IMR-90 (cell line): Measurements from ENCODE around the gene SH3RF1. TPM values are rescaled to one million over a fixed set of nuclear protein-coding genes. Genes with fewer than 3 reads are reported as not detected.

Experiments used
- ATAC-seq: fragments of 200-7000 bp; cut with Tn5 transposase; 2 replicates; pipeline ENCODE4 v1.9.1; 2020; ENCODE audit warnings: low read depth, mild to moderate bottlenecking, moderate library complexity
- BruUV-seq: library from RNA; stranded (reverse); fragments of 400-500 nt; replicated peaks from 2 replicates; lab custom pipeline; 2021; lab: Mats Ljungman, UMichigan
- CTCF ChIA-PET: fragments of 300-600 bp; formaldehyde crosslinking; extraction: SDS; loops from one replicate; lab custom pipeline; 2021; ENCODE audit warnings: antibody characterized with exemption; lab: Yijun Ruan, JAX
- POLR2A ChIA-PET: fragments of 300-600 bp; sonication (Branson Sonifier 250); formaldehyde crosslinking; loops from one replicate; lab custom pipeline; 2022; ENCODE audit warnings: antibody characterized with exemption; ENCODE audit not compliant: unreplicated experiment; lab: Charles Lee
- DNase-seq: peaks from one replicate; pipeline ENCODE4 v3.0.0; 2013
- H2AFZ ChIP-seq: replicated peaks from 2 replicates; pipeline ENCODE3; 2013; ENCODE audit warnings: low read length, mild to moderate bottlenecking; ENCODE audit not compliant: poor library complexity
- H2AK5ac ChIP-seq: 2 replicates; pipeline ENCODE4 v1.6.1; 2013; ENCODE audit warnings: low read depth, low read length, inconsistent platforms
- H2AK9ac ChIP-seq: replicated peaks from 2 replicates; pipeline ENCODE3; 2013; ENCODE audit warnings: mild to moderate bottlenecking, low read depth, low read length, moderate library complexity; ENCODE audit not compliant: poor library complexity
- H2BK120ac ChIP-seq: 2 replicates; pipeline ENCODE4 v1.6.1; 2013; ENCODE audit warnings: low read depth, low read length, inconsistent platforms
- H2BK15ac ChIP-seq: 3 replicates; pipeline ENCODE4 v1.6.1; 2013; ENCODE audit warnings: low read depth, low read length, inconsistent platforms
- H2BK20ac ChIP-seq: 2 replicates; pipeline ENCODE4 v1.6.1; 2013; ENCODE audit warnings: low read depth, mild to moderate bottlenecking, inconsistent platforms, low read length, moderate library complexity
- H2BK5ac ChIP-seq: 2 replicates; pipeline ENCODE4 v1.6.1; 2013; ENCODE audit warnings: mild to moderate bottlenecking, low read depth, low read length, inconsistent platforms; ENCODE audit not compliant: poor library complexity, severe bottlenecking
- H3K14ac ChIP-seq: replicated peaks from 2 replicates; pipeline ENCODE4 v1.6.1; 2013; ENCODE audit warnings: low read depth, low read length, inconsistent platforms
- H3K18ac ChIP-seq: 2 replicates; pipeline ENCODE4 v1.6.1; 2013; ENCODE audit warnings: low read depth, low read length, control low read depth
- H3K23ac ChIP-seq: 2 replicates; pipeline ENCODE4 v1.6.1; 2013; ENCODE audit warnings: low read depth, low read length, inconsistent platforms
- H3K27ac ChIP-seq: 2 replicates; pipeline ENCODE4 v1.5.1; 2013; ENCODE audit warnings: mild to moderate bottlenecking, control low read depth, low read length; ENCODE audit not compliant: insufficient read depth
- H3K27me3 ChIP-seq: 2 replicates; pipeline ENCODE4 v1.6.1; 2013; ENCODE audit warnings: low read length; ENCODE audit not compliant: control insufficient read depth, insufficient read depth
- H3K36me3 ChIP-seq: 2 replicates; pipeline ENCODE4 v1.6.1; 2013; ENCODE audit warnings: low read length, mixed read lengths; ENCODE audit not compliant: control insufficient read depth, insufficient read depth
- H3K4ac ChIP-seq: 2 replicates; pipeline ENCODE4 v1.6.1; 2013; ENCODE audit warnings: low read depth, low read length, inconsistent platforms
- H3K4me1 ChIP-seq: 2 replicates; pipeline ENCODE4 v1.6.1; 2013; ENCODE audit warnings: low read length, mixed read lengths; ENCODE audit not compliant: control insufficient read depth, insufficient read depth
- H3K4me2 ChIP-seq: 2 replicates; pipeline ENCODE4 v1.6.1; 2013; ENCODE audit warnings: low read depth, mild to moderate bottlenecking, control low read depth, low read length, moderate library complexity
- H3K4me3 ChIP-seq: 2 replicates; pipeline ENCODE4 v1.5.1; 2013; ENCODE audit warnings: low read depth, mild to moderate bottlenecking, control low read depth, low read length, moderate library complexity; ENCODE audit not compliant: insufficient read depth
- H3K56ac ChIP-seq: 2 replicates; pipeline ENCODE4 v1.6.1; 2013; ENCODE audit warnings: low read length, inconsistent platforms; ENCODE audit not compliant: insufficient read depth; ENCODE audit errors: extremely low read depth
- H3K79me1 ChIP-seq, 2 experiments: 2 replicates each; pipeline ENCODE4 v1.6.1; 2013; ENCODE audit warnings: low read length in 2 of 2, inconsistent platforms in 1 of 2, low read depth in 1 of 2
- H3K9ac ChIP-seq: 2 replicates; pipeline ENCODE4 v1.6.1; 2013; ENCODE audit warnings: low read depth, low read length, control low read depth
- H3K9me1 ChIP-seq: 2 replicates; pipeline ENCODE4 v1.6.1; 2013; ENCODE audit warnings: low read length, inconsistent platforms; ENCODE audit not compliant: insufficient read depth
- H3K9me3 ChIP-seq: 2 replicates; pipeline ENCODE4 v1.6.1; 2013; ENCODE audit warnings: low read length; ENCODE audit not compliant: control insufficient read depth, insufficient read depth
- H4K20me1 ChIP-seq: 2 replicates; pipeline ENCODE4 v1.6.1; 2013; ENCODE audit warnings: low read length, inconsistent platforms; ENCODE audit not compliant: insufficient read depth
- H4K5ac ChIP-seq: 2 replicates; pipeline ENCODE4 v1.6.1; 2013; ENCODE audit warnings: mild to moderate bottlenecking, low read depth, low read length, control low read depth
- H4K8ac ChIP-seq, 2 experiments: 2 replicates each; pipeline ENCODE4 v1.6.1; 2013; ENCODE audit warnings: low read depth in 2 of 2, low read length in 2 of 2, control low read depth in 1 of 2, inconsistent platforms in 1 of 2
- H4K91ac ChIP-seq: 2 replicates; pipeline ENCODE4 v1.6.1; 2013; ENCODE audit warnings: low read depth, low read length, inconsistent platforms; ENCODE audit not compliant: insufficient read depth
- BHLHE40 ChIP-seq: fragments of 150-350 bp; IDR thresholded peaks from 2 replicates; pipeline ENCODE4 v1.6.1; 2016; ENCODE audit warnings: mild to moderate bottlenecking, low read depth, low read length
- CEBPB ChIP-seq: IDR thresholded peaks from 2 replicates; pipeline ENCODE4 v1.6.1; 2012; ENCODE audit warnings: low read depth, low read length, improper control_type of control experiment
- CTCF ChIP-seq: conservative IDR thresholded peaks from 2 replicates; pipeline ENCODE4 v1.5.1; 2012; ENCODE audit warnings: mild to moderate bottlenecking, low read depth, low read length, improper control_type of control experiment
- FOS ChIP-seq: fragments of 150-350 bp; IDR thresholded peaks from 2 replicates; pipeline ENCODE4 v1.6.1; 2016; ENCODE audit warnings: low read depth, low read length
- MAFK ChIP-seq: IDR thresholded peaks from 2 replicates; pipeline ENCODE4 v1.6.1; 2012; ENCODE audit warnings: low read depth, low read length, improper control_type of control experiment
- NFE2L2 ChIP-seq: fragments of 150-350 bp; IDR thresholded peaks from 2 replicates; pipeline ENCODE4 v1.6.1; 2016; ENCODE audit warnings: low read depth, mild to moderate bottlenecking, low read length
- POLR2A ChIP-seq: IDR thresholded peaks from 2 replicates; pipeline ENCODE4 v1.6.1; 2012; ENCODE audit warnings: mild to moderate bottlenecking, low read depth, low read length
- RAD21 ChIP-seq: IDR thresholded peaks from 2 replicates; pipeline ENCODE4 v1.6.1; 2012; ENCODE audit warnings: low read length, improper control_type of control experiment
- RCOR1 ChIP-seq: IDR thresholded peaks from 2 replicates; pipeline ENCODE4 v1.6.1; 2012; ENCODE audit warnings: mild to moderate bottlenecking, low read length, improper control_type of control experiment; ENCODE audit not compliant: insufficient replicate concordance
- SMC3 ChIP-seq: fragments of 150-350 bp; IDR thresholded peaks from 2 replicates; pipeline ENCODE4 v1.6.1; 2016; ENCODE audit warnings: low read depth, mild to moderate bottlenecking, antibody characterized with exemption, low read length, moderate library complexity
- USF2 ChIP-seq: fragments of 150-350 bp; IDR thresholded peaks from 2 replicates; pipeline ENCODE4 v1.6.1; 2017; ENCODE audit warnings: mild to moderate bottlenecking, antibody characterized with exemption, low read length, low read depth
- WGBS, 2 experiments: methylation state at CpG; one replicate each; pipeline versions ENCODE4 v1.1.5 to v1.1.7; 2013; ENCODE audit warnings: missing lambda C conversion rate in 2 of 2; ENCODE audit not compliant: insufficient read length in 1 of 2; ENCODE audit errors: extremely low coverage in 2 of 2; 5-methylcytosine and 5-hydroxymethylcytosine counted together
- dilution Hi-C: fragments of 300-500 bp; cut with HindIII; formaldehyde crosslinking; loops from one replicate; pipeline ENCODE4 v1.14.3; 2018; ENCODE audit warnings: low sequenced_read_pairs; ENCODE audit not compliant: unreplicated experiment
- in situ Hi-C: fragments of 300-500 bp; cut with MboI; formaldehyde crosslinking; loops from 3 replicates; pipeline ENCODE4 v1.14.3; 2019; ENCODE audit warnings: low sequenced_read_pairs, inconsistent platforms, mixed read lengths
- intact Hi-C: fragments of 100-400 bp; cut with micrococcal nuclease; formaldehyde crosslinking; loops from 2 replicates; pipeline ENCODE4 v1.10.0; 2022
- polyA plus RNA-seq, 3 experiments: library from polyadenylated mRNA; depleted of rRNA; stranded (reverse); fragments of >200 nt; gene quantifications; 2 replicates each; pipeline ENCODE4 v1.2.3, GENCODE V29; 2012; ENCODE audit warnings: low replicate concordance in 1 of 3
- total RNA-seq: library from RNA; depleted of rRNA; stranded (reverse); fragments of >200 nt; gene quantifications from 2 replicates; pipeline ENCODE4 v1.2.3, GENCODE V29; 2012

Gene SH3RF1
- total and polyA plus RNA-seq, 2 of the 4 experiments (the other 2 are of a cell fraction): 22.0 to 29.8 TPM

DNA sequence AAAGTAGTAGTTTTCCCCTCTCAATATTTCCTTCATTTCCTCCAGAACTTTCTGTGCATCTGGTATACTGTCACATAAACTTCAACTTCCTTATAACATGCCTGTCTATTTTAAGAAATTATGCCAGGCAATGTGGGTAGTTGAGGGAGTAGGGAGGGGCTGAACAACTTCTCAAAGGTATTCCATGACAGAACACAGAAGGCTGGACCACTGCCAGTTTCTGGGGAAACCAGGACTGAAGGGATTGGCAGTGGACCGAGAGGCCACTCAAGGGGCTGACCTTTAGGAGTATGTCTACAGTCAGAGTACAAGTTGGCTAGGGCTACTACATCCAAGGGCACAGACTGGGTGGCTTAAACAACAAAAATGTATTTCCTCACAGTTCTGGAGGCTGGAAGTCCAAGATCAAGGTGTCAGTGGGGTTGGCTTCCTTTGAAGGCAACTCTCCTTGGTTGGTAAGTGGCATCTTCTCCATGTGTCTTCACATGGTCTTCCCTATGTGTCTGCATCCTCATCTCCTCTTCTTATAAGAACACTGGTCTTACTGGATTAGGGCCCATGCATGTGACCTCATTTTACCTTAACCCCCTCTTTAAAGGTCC is 6.9 kb downstream of the SH3RF1 start:
- H3K9me3 ChIP-seq: no peaks in the 10 kb centered on the region; the same call in 1 of the 2 replicates
- peak overlapping the region; percentile 7 for H2BK5ac ChIP-seq
- peaks cover 5 to 65% of the 10 kb centered on the region in 2 experiments; a peak in 2 of 4 replicates for H3K79me1 ChIP-seq
- no peak overlapping the region for H4K91ac ChIP-seq
- H3K9me1 ChIP-seq: peaks cover 27% of the 10 kb centered on the region
- no peaks in the 10 kb centered on the region for H3K27me3 ChIP-seq
- H3K4me3 ChIP-seq: no peak overlapping the region
- in situ Hi-C loops (loop anchor here (10.0 kb wide), 2 partner anchors 221 to 249 kb away; partner anchors contain the start of gene CBR4), intact Hi-C loops (loop anchor here (10.0 kb wide), 1 partner anchor 1079 kb away; no protein-coding TSS in a partner anchor), dilution Hi-C loops (no loop called here)
- H3K36me3 ChIP-seq: peaks cover 15% of the 10 kb centered on the region
- H3K14ac ChIP-seq: no peak overlapping the region
- no peak overlapping the region for H3K9ac ChIP-seq
- BruUV-seq: no TSS peak
- ChIA-PET CTCF (no interaction called here), POLR2A (no interaction called here)
- H3K56ac ChIP-seq: no peak overlapping the region
- H2BK20ac ChIP-seq: no peak overlapping the region
- no peak overlapping the region for H3K27ac ChIP-seq
- H3K18ac ChIP-seq: no peak overlapping the region
- H3K4me2 ChIP-seq: no peak overlapping the region
- H4K20me1 ChIP-seq: peaks cover 65% of the 10 kb centered on the region
- ATAC-seq (no peak), DNase-seq (no peak)
- no peak overlapping the region for H2BK15ac ChIP-seq
- no peak overlapping the region for H2AK9ac ChIP-seq
- WGBS, 2 experiments: no CpG with 5 or more reads among the region's 1 CpG
- TF ChIP-seq CEBPB: no peak
- TF ChIP-seq FOS: no peak
- TF ChIP-seq SMC3: no peak
- TF ChIP-seq RAD21: no peak
- TF ChIP-seq USF2: no peak
- no peak for TF ChIP-seq RCOR1
- TF ChIP-seq CTCF: no peak
- no peak for TF ChIP-seq MAFK
- TF ChIP-seq POLR2A: no peak
- no peak for TF ChIP-seq BHLHE40
- TF ChIP-seq NFE2L2: no peak
- no peak overlapping the region for H4K5ac ChIP-seq
- no peak overlapping the region for H2AFZ ChIP-seq
- H2AK5ac ChIP-seq: peak overlapping the region; percentile 20; the same call in 1 of the 2 replicates
- H3K4me1 ChIP-seq: peaks cover 14% of the 10 kb centered on the region
- no peak overlapping the region for H3K23ac ChIP-seq
- no peak overlapping the region for H4K8ac ChIP-seq
- H3K4ac ChIP-seq: no peak overlapping the region
- no peak overlapping the region for H2BK120ac ChIP-seq
